Endothelial cell of umbilical vein (primary cell): ENCODE measurements around the gene IFIT5. TPM values are rescaled to one million over a fixed set of nuclear protein-coding genes. Genes with fewer than 3 reads are reported as not detected.
A peak's percentile ranks its signal among the peaks of the same experiment; 100 is the strongest.
"Not testable (repeated sequence)": the region's sequence is repeated elsewhere in the genome, so short reads cannot be mapped to it uniquely, and the experiment has no call there.

Source experiments
- BruUV-seq: library from RNA; stranded (reverse); fragments of 400-500 nt; replicated peaks from 2 replicates; lab custom pipeline; 2021; lab: Mats Ljungman, UMichigan
- CTCF ChIA-PET: fragments of 300-600, 350-600 bp; sonication (Branson Sonifier 250); formaldehyde crosslinking; loops from one replicate; lab custom pipeline; 2021; ENCODE audit warnings: antibody characterized with exemption, inconsistent platforms; lab: Charles Lee
- POLR2A ChIA-PET: fragments of 300-600, 350-600 bp; sonication (Branson Sonifier 250); formaldehyde crosslinking; loops from one replicate; lab custom pipeline; 2021; ENCODE audit warnings: antibody characterized with exemption, inconsistent platforms; lab: Charles Lee
- DNase-seq: peaks from one replicate; pipeline ENCODE4 v3.0.0-alpha.2; 2011; ENCODE audit warnings: low read depth, low spot score
- FAIRE-seq: peaks from 2 replicates; lab custom pipeline; 2011; peaks lifted over from hg19 to GRCh38; lab: Jason Lieb, UNC
- H2AFZ ChIP-seq: 2 replicates; pipeline ENCODE4 v1.6.0; 2012; ENCODE audit warnings: low read depth, low read length, control low read depth, inconsistent platforms
- H3K27ac ChIP-seq: 2 replicates; pipeline ENCODE4 v1.5.1; 2011; ENCODE audit warnings: low read depth, mild to moderate bottlenecking, control low read depth, low read length, moderate library complexity; ENCODE audit not compliant: insufficient read depth
- H3K27me3 ChIP-seq, 2 experiments: 2 replicates each; pipeline versions ENCODE4 v1.6.0 to v1.6.1; 2011; ENCODE audit warnings: low read length in 2 of 2, mixed read lengths in 1 of 2; ENCODE audit not compliant: control insufficient read depth in 2 of 2, insufficient read depth in 2 of 2
- H3K36me3 ChIP-seq, 2 experiments: 2 replicates in 1 of 2; 3 replicates in 1 of 2; pipeline ENCODE4 v1.5.1; 2011; ENCODE audit warnings: low read length in 2 of 2, mild to moderate bottlenecking in 1 of 2, moderate library complexity in 1 of 2; ENCODE audit not compliant: control insufficient read depth in 2 of 2, insufficient read depth in 2 of 2; ENCODE audit errors: extremely low read depth in 1 of 2
- H3K4me1 ChIP-seq: 3 replicates; pipeline ENCODE4 v1.5.1; 2011; ENCODE audit warnings: mild to moderate bottlenecking, low read length; ENCODE audit not compliant: control insufficient read depth, insufficient read depth; ENCODE audit errors: extremely low read depth
- H3K4me2 ChIP-seq: 2 replicates; pipeline ENCODE4 v1.6.1; 2011; ENCODE audit warnings: low read length, control low read depth, mixed read lengths; ENCODE audit not compliant: insufficient read depth
- H3K4me3 ChIP-seq, 3 experiments: fragments of 200-600 bp in 1 of 3; sonication (generic), shearing (Covaris generic) in 1 of 3; replicated peaks in 1 of 3; 2 replicates each; pipeline ENCODE4 v1.5.1; 2011 to 2016; ENCODE audit warnings: control low read depth in 3 of 3, low read length in 3 of 3, mild to moderate bottlenecking in 2 of 3, inconsistent platforms in 1 of 3, low read depth in 1 of 3, moderate library complexity in 1 of 3; ENCODE audit not compliant: insufficient read depth in 1 of 3
- H3K79me2 ChIP-seq: 2 replicates; pipeline ENCODE4 v1.6.0; 2012; ENCODE audit warnings: low read length, inconsistent platforms; ENCODE audit not compliant: control insufficient read depth, insufficient read depth
- H3K9ac ChIP-seq: replicated peaks from 2 replicates; pipeline ENCODE3; 2011; ENCODE audit warnings: low read length, control low read depth; ENCODE audit not compliant: insufficient read depth; ENCODE audit errors: extremely low read depth
- H3K9me1 ChIP-seq: replicated peaks from 3 replicates; pipeline ENCODE4 v1.6.0; 2011; ENCODE audit warnings: mild to moderate bottlenecking, low read length; ENCODE audit not compliant: control insufficient read depth, insufficient read depth; ENCODE audit errors: extremely low read depth
- H3K9me3 ChIP-seq: replicated peaks from 2 replicates; pipeline ENCODE4 v1.5.1; 2012; ENCODE audit warnings: low read length, inconsistent platforms; ENCODE audit not compliant: control insufficient read depth, insufficient read depth
- H4K20me1 ChIP-seq: replicated peaks from 2 replicates; pipeline ENCODE3; 2011; ENCODE audit warnings: mild to moderate bottlenecking, low read length; ENCODE audit not compliant: control insufficient read depth, insufficient read depth; ENCODE audit errors: extremely low read depth
- CTCF ChIP-seq, 2 donors: IDR thresholded peaks; 1 replicate in 1 of 2; 2 replicates in 1 of 2; pipeline ENCODE4 v1.5.1; 2011; ENCODE audit warnings: low read length in 2 of 2, mild to moderate bottlenecking in 2 of 2, moderate library complexity in 2 of 2, control low read depth in 1 of 2, inconsistent platforms in 1 of 2, low read depth in 1 of 2; ENCODE audit not compliant: insufficient read depth in 1 of 2; ENCODE audit errors: extremely low read depth in 1 of 2
- EZH2 ChIP-seq: IDR thresholded peaks from 2 replicates; pipeline ENCODE4 v1.6.1; 2012; ENCODE audit warnings: borderline replicate concordance, low read depth, mild to moderate bottlenecking, moderate library complexity, low read length, inconsistent platforms; ENCODE audit not compliant: severe bottlenecking
- dilution Hi-C: fragments of 300-500 bp; cut with MboI; formaldehyde crosslinking; loops from one replicate; pipeline ENCODE4 v1.15.0; 2019; ENCODE audit warnings: low sequenced_read_pairs; ENCODE audit not compliant: extremely low pct_ligation_motif_present
- intact Hi-C: fragments of 100-400 bp; cut with micrococcal nuclease; formaldehyde crosslinking; loops from one replicate; pipeline ENCODE4 v1.10.0; 2022
- polyA plus RNA-seq, 4 experiments: library from polyadenylated mRNA; depleted of rRNA in 3 of 4; stranded (reverse) in 3 of 4; unstranded in 1 of 4; fragments of >200 nt; gene quantifications; 2 replicates each; pipeline versions ENCODE4 v1.2.1 to v1.2.3, GENCODE V29; 2011 to 2012; ENCODE audit warnings: missing spikeins in 1 of 4
- total RNA-seq: library from RNA; stranded (reverse); gene quantifications from 2 replicates; pipeline ENCODE4 v1.2.3, GENCODE V29; 2021

IFIT5 gene
- total and polyA plus RNA-seq, 2 donors (not counting 3 experiments of a cell fraction or from before 2014, with no cell fraction given) = 1.0 to 3.2 TPM

- H2AFZ ChIP-seq, H3K9ac ChIP-seq, H3K36me3 ChIP-seq, FAIRE-seq, H3K9me3 ChIP-seq, dilution Hi-C loops, H3K27me3 ChIP-seq, H3K4me1 ChIP-seq, DNase-seq, H3K27ac ChIP-seq, H3K4me2 ChIP-seq, H3K9me1 ChIP-seq, BruUV-seq, intact Hi-C loops, H3K4me3 ChIP-seq, H3K79me2 ChIP-seq, POLR2A ChIA-PET, H4K20me1 ChIP-seq: not testable (repeated sequence)
- CTCF ChIA-PET = interaction anchor here (1.3 to 1.8 kb wide), 2 partner anchors 27 to 174 kb away, joined by 3 to 6 read pairs; no protein-coding TSS in a partner anchor
Observed at GRCh38 chr10:89391226-89391576, 23.2 kb upstream of the IFIT5 start.

- Histone ChIP-seq H3K9me3 (no peaks in the 10 kb centered on the region), H3K27ac (peak within 1 kb of the TSS; percentile 63), H3K36me3 (no peaks in the 10 kb centered on the region), H3K4me1 (peaks cover 10% of the 10 kb centered on the region), H4K20me1 (no peaks in the 10 kb centered on the region), H3K9ac (peak within 1 kb of the TSS; percentile 88), H3K27me3 (no peaks in the 10 kb centered on the region), H3K79me2 (no peaks in the 10 kb centered on the region), H2AFZ (peak within 1 kb of the TSS; percentile 100), H3K4me3 (peak within 1 kb of the TSS; percentile 52 to 100 (median 98)), H3K9me1 (no peaks in the 10 kb centered on the region), H3K4me2 (peak within 1 kb of the TSS; percentile 99)
- FAIRE-seq = peak; percentile 53
- peak; percentile 76 for DNase-seq
- TF ChIP-seq EZH2 = no peak
- TF ChIP-seq CTCF (IDR thresholded peaks at IDR 0.05; ENCODE audit: extremely low read depth in 1 of 2, insufficient read depth in 1 of 2, low read depth in 1 of 2, low read length in 2 of 2) = no peak
- dilution Hi-C loops (no loop called here), intact Hi-C loops (loop anchor here (1.0 kb wide), 1 partner anchor 23 kb away; no protein-coding TSS in a partner anchor)
- no TSS peak for BruUV-seq
- CTCF ChIA-PET = interaction anchor here (0.6 to 1.8 kb wide), 9 partner anchors 22 to 1889 kb away, joined by 3 to 6 read pairs (median 4); partner anchors contain the start of genes FAS, IFIT5 and LIPA
- POLR2A ChIA-PET = interaction anchor here (0.6 to 0.8 kb wide), 5 partner anchors 8 to 252 kb away, joined by 3 to 6 read pairs (median 3); partner anchors contain the start of gene IFIT5
Observed at GRCh38 chr10:89391907-89392756, 22.2 kb upstream of the IFIT5 start, which contains the start of gene IFIT1. Gene IFIT1 (plus strand): TSS chr10:89392623. CDS start chr10:89392713, 90 bp downstream.
